Stromal cell of bone marrow (primary cell): ENCODE measurements around the gene PNO1.

ENCODE experiments used
- DNase-seq: peaks from one replicate; pipeline ENCODE4 v3.0.0-alpha.2; 2012; ENCODE audit warnings: low read depth

The PNO1 gene

DNA sequence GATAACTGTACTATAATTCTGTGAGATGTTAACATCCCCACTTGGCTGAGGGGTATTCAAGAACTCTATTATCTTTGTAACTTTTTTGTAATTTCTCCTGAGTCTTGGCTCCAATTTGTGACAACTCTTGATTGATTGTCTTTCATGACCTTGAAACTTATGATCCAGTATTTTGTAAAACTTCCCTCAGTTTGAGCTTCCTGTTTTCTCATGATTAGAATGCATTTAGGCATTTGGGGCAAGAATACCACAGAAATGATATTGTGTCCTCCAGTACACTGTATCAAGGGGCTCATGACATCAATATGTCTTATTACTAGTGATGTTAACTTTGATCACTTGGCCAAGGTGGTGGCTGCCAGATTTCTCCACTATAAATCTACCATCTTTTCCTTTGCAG, 37.4 kb downstream of the PNO1 start:
- DNase-seq: no peak

DNA sequence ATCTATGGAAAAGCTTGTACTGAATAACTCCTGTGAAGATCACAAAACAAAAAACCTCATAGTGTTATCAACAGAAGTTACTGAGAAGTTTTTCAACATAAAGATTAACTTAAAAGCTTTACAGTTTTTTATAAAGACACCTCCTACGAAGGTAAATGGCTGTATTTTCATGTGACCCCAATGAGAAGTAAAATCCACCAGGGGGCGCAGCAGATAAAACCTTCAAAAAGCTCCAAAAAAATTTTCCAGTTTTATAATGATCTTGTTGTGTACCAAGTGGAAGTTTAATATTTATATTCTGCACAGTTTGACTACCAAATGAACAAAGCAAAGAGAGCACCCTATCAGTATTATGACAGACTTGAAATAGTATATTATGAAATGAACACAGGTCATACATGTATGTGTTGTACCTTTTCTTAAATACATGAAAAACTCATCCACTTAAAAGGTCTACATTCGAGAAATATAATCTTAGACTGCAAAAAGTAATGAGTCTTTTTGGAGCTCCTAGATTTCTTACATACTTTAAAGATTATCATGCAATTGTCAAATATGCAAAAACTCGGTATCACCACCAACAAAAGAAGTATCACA, 38.5 kb downstream of the PNO1 start:
- DNase-seq: no peak

DNA sequence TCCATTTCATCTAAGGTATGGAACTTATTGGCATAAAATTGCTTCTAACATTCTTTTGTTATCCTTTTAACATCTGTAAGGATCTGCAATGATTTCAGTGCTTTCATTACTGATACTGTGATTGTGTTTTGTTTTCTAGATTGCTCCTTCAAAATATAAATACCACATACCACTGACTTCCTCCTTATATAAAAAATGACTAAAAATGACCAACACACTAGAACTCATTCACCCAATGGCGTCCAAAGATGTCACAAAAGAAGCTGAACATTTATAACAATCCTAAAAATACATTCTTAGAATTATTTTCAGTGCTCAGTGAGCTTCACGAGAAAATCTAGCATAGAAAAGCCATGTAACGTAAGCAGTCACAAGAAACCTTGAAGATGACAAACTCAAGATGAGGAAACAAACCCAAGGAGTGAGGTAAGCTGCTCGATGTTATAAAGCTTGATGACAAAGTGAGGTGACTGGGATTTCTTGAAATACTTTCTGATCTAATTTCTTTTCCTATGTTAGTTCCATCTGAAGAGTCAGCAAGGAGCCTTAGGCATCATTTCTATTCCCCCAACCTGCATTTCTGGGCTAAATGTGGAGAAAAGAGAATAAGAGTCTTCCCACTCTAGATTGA, 42.6 kb downstream of the PNO1 start:
- no peak for DNase-seq

DNA sequence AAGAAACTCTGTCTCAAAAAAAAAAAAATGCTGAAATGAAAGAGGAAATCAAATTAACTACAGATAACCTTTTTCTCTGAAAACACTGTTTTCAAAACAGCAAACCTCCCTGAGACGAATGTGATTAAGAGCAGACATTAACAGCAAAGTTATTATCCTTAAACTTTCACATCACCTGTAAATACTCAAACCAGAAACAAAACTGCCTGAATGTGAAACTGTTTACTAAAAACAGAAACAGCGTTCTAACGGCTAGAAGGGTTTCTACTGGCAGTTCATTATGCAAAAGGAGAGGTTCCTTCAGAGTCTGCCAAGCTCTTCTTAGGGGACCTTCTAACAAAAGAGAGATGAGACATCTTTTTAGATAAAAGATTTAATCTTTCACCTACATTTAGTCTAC, 45.9 kb downstream of the PNO1 start:
- no peak for DNase-seq

DNA sequence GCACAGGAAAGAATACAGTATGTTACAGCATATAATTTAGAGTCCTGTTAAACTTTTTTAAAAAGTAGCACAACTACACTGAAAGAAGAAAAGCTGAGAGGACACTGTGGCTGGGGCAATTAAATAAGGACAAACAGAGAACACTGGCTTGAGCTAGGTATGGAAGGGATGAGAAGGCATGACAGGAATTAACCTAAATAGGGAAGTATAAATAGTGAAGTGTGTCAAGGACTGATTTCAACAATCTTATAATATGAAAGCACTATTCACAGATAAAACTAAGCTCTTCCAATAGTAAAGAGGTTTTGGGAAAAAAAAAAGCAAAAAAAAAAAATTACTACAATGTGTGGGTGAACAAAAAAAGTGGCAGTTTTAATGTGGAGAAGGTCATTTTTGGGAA, 49.1 kb downstream of the PNO1 start:
- DNase-seq: no peak

DNA sequence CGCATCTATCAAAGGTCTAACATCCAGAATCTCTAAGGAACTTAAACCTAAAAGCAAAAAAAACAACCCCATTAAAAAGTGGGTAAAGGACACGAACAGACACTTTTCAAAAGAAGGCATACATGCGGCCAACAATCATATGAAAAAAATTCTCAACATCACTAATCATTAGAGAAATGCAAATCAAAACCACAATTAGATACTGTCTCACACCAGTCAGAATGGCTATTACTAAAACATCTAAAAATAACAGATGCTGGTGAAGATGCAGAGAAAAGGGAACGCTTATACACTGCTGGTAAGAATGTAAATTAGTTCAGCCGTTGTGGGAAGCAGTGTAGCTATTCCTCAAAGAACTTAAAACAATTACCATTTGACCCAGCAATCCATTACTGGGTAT, 56.7 kb downstream of the PNO1 start:
- no peak for DNase-seq

DNA sequence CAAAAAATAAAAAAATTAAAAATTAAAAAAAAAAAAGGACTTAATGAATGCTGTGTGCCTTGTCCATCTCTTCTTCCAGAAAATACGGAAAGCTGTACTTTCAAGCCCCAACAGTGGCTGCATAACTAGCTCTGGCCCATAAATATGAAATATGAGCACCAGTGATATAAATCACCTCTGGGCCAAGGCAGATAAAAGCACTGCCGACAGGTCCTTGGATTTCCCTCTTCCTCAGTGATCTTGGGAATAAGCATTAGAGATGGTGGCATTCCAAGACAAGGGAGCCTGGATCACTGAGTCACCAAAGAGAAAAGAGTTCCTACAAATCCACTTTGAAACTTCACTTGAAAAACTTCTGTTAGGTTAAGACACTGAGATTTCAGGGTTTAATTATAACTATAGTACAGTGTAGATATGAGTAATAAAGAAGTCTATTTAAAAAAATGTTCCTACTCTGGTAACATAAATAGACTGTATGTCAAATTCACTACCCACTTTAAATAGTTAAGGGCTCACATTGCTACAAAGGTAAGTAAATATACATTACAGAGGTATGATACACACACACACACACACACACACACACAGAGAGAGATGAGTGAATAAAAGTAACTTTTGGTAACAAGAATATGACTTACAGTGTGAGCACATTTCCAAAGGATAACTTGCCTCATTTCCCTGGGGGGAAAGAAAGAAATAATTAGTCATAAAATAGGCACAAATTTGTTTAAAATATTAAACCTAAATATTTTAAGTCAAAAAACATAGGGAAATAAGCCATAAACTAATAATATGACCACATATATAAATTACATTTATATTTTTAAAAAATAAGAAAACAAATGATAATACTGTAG, 59.0 kb downstream of the PNO1 start:
- DNase-seq: peak; percentile 15

DNA sequence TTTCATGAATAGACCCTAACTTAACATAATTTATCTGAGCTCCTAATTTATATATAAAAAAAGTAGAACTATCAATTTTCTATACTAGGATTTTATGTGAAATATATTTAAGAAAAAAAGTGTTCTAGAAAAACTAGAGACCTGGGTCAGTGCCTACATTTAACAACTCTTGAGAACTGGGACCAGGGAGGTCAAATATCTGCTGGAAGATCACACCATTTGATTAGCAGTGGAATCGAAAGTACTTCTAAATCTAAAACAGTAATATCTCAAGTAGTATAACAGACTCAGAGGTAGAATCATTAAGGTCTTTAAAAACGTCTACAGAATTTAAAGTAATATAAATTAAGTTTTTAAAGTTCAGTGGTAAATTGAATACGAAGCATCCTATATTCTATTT, 60.0 kb downstream of the PNO1 start:
- no peak for DNase-seq

DNA sequence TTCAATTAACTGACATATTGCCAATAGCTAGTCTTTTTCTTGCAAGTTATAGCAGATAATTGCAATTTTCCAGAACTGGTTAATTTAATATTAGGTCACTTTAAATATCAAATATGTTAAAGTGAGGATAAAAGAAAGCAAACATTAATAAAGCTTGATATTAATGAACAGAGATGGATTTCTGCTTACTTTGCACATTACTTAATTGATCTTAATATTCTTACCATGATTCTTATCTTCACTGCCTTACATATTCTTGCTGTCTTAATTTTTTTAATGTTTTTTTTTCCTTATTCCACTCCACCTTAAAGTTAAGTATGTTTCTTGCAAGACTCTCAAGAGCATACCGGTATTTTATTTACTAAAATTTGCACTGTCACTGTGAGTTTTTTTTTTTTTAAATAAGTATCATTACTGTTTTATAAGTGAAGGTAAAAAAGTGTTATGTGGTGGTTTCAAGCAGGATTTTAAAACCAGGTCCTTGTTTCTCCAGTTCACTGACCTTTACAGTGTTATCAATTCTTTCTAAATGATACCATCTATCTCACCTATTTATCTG, 60.7 kb downstream of the PNO1 start:
- DNase-seq: no peak

DNA sequence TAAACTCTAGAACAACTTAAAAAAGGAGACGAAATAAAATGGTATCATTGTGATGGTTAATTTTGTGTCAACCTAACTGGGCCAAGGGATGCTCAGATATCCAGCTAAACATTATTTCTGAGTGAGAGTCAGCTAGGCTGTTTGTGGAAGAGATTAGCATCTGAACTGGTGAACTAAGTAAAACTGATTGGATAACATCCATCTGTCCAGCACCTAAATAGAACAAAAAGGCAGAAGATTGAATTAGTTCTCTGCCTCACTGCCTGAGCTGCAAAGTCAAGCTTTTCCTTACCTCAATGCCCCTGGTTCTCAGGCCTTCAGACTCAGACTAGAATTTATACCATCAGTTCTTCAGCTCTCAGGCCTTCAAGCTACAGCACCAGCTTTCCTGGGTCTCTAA, 64.6 kb downstream of the PNO1 start:
- no peak for DNase-seq

DNA sequence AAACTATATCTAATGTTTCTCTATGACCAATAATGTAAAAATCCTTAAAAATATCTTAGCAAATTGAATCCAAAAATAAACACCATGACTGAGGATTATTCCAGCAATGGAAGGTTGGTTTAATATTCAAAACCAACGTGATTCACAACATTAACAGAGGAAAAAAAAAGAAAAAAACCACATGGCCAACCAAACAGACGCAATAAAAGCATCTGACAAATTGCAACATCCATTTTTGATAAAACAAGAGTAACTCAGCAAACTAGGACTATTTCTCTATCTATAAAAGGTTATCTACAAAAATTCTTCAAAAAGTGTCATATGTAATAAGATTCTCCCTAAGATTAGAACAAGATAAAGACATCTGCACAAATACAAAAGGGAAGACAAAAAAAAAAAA, 65.7 kb downstream of the PNO1 start:
- DNase-seq: peak; percentile 31

DNA sequence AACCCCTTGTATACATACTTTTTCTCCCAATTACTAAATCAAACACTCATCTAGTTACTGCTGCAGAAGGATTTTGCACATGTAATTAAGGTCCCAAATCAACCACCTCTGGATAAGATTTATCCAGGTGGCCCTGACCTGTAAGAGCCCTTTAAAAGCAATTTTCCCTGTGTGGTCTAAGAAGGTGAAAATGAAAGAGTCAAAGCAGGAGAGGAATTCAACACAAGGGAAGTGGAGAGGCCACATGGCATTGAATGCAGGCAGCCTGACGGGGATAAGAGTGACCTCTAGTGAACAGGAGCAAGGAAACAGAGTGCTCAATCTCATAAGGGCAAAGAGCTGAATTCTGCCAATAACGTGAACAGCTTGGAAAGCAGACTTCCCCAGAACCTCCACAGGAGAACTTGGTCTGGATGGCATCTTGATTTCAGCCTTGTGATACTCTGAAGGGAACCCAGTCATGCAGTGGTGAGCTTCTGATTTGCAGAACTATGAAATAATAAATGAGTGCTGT, 67.5 kb downstream of the PNO1 start:
- DNase-seq: no peak
